ENCODE measurements around the gene TMEM163.

GRCh38 chr2:134527381-134527780 is 191.4 kb downstream of the TMEM163 start:
- TF ChIP-seq GATA2 (IDR thresholded peaks at IDR 0.05; ENCODE audit: low read depth, low read length) (no peak), GATA3 (IDR thresholded peaks at IDR 0.05; ENCODE audit: low read depth, low read length) (no peak)
